ENCODE measurements around the gene RNF43.
A peak's percentile ranks its signal among the peaks of the same experiment; 100 is the strongest.

Gene RNF43

GRCh38 chr17:58414596-58414997 lies 2.7 kb downstream of the RNF43 start:
- Histone ChIP-seq H3K36me3 (ENCODE audit: insufficient read depth, insufficient read length, low read length) (peaks cover under 1% of the 10 kb centered on the region), H3K9me3 (ENCODE audit: insufficient read depth, low read length) (no peaks in the 10 kb centered on the region), H3K4me3 (ENCODE audit: insufficient read length, low read depth) (peak overlapping the region; percentile 29), H3K9ac (ENCODE audit: insufficient read length, low read depth) (no peak overlapping the region), H3K27me3 (ENCODE audit: insufficient read depth, insufficient read length) (no peaks in the 10 kb centered on the region), H3K4me1 (ENCODE audit: insufficient read depth, insufficient read length) (no peaks in the 10 kb centered on the region)
- TF ChIP-seq YY1 (IDR thresholded peaks at IDR 0.05; ENCODE audit: insufficient read depth, insufficient read length) (peak; percentile 42), ZNF274 (IDR thresholded peaks at IDR 0.05; ENCODE audit: low read depth, low read length) (no peak), SUZ12 (IDR thresholded peaks at IDR 0.05; ENCODE audit: extremely low read depth, insufficient read depth, insufficient read length) (no peak)
- DNase-seq (ENCODE audit: low read depth, low spot score): no peak

GRCh38 chr17:58413684-58414083 lies 3.6 kb downstream of the RNF43 start:
- Histone ChIP-seq H3K9ac (ENCODE audit: insufficient read length, low read depth) (no peak overlapping the region), H3K4me1 (ENCODE audit: insufficient read depth, insufficient read length) (no peaks in the 10 kb centered on the region), H3K9me3 (ENCODE audit: insufficient read depth, low read length) (no peaks in the 10 kb centered on the region), H3K27me3 (ENCODE audit: insufficient read depth, insufficient read length) (no peaks in the 10 kb centered on the region), H3K36me3 (ENCODE audit: insufficient read depth, insufficient read length, low read length) (peaks cover 6% of the 10 kb centered on the region), H3K4me3 (ENCODE audit: insufficient read length, low read depth) (peak overlapping the region; percentile 17)
- no peak for DNase-seq (ENCODE audit: low read depth, low spot score)
- no peak for TF ChIP-seq ZNF274 (IDR thresholded peaks at IDR 0.05; ENCODE audit: low read depth, low read length)
- no peak for TF ChIP-seq SUZ12 (IDR thresholded peaks at IDR 0.05; ENCODE audit: extremely low read depth, insufficient read depth, insufficient read length)
- TF ChIP-seq YY1 (IDR thresholded peaks at IDR 0.05; ENCODE audit: insufficient read depth, insufficient read length): no peak

GRCh38 chr17:58412961-58413586 lies 4.3 kb downstream of the RNF43 start:
- H3K4me3 ChIP-seq (ENCODE audit: insufficient read length, low read depth): peak overlapping the region; percentile 17
- no peak for DNase-seq (ENCODE audit: low read depth, low spot score)
- H3K9me3 ChIP-seq (ENCODE audit: insufficient read depth, low read length): no peaks in the 10 kb centered on the region
- no peaks in the 10 kb centered on the region for H3K4me1 ChIP-seq (ENCODE audit: insufficient read depth, insufficient read length)
- no peaks in the 10 kb centered on the region for H3K27me3 ChIP-seq (ENCODE audit: insufficient read depth, insufficient read length)
- TF ChIP-seq SUZ12 (IDR thresholded peaks at IDR 0.05; ENCODE audit: extremely low read depth, insufficient read depth, insufficient read length) (no peak), ZNF274 (IDR thresholded peaks at IDR 0.05; ENCODE audit: low read depth, low read length) (no peak), YY1 (IDR thresholded peaks at IDR 0.05; ENCODE audit: insufficient read depth, insufficient read length) (no peak)
- H3K9ac ChIP-seq (ENCODE audit: insufficient read length, low read depth): no peak overlapping the region
- peaks cover 6% of the 10 kb centered on the region for H3K36me3 ChIP-seq (ENCODE audit: insufficient read depth, insufficient read length, low read length)

- no peaks in the 10 kb centered on the region for H3K4me1 ChIP-seq (ENCODE audit: insufficient read depth, insufficient read length)
- H3K9me3 ChIP-seq (ENCODE audit: insufficient read depth, low read length): no peaks in the 10 kb centered on the region
- H3K27me3 ChIP-seq (ENCODE audit: insufficient read depth, insufficient read length): no peaks in the 10 kb centered on the region
- DNase-seq (ENCODE audit: low read depth, low spot score): no peak
- no peak overlapping the region for H3K9ac ChIP-seq (ENCODE audit: insufficient read length, low read depth)
- no peak overlapping the region for H3K4me3 ChIP-seq (ENCODE audit: insufficient read length, low read depth)
- TF ChIP-seq SUZ12 (IDR thresholded peaks at IDR 0.05; ENCODE audit: extremely low read depth, insufficient read depth, insufficient read length): no peak
- TF ChIP-seq YY1 (IDR thresholded peaks at IDR 0.05; ENCODE audit: insufficient read depth, insufficient read length): no peak
- TF ChIP-seq ZNF274 (IDR thresholded peaks at IDR 0.05; ENCODE audit: low read depth, low read length): no peak
- H3K36me3 ChIP-seq (ENCODE audit: insufficient read depth, insufficient read length, low read length): peaks cover 6% of the 10 kb centered on the region
Measured at GRCh38 chr17:58412064-58412703, 5.2 kb downstream of the RNF43 start.

GRCh38 chr17:58411408-58411894 lies 5.9 kb downstream of the RNF43 start:
- no peaks in the 10 kb centered on the region for H3K4me1 ChIP-seq (ENCODE audit: insufficient read depth, insufficient read length)
- no peak for TF ChIP-seq SUZ12 (IDR thresholded peaks at IDR 0.05; ENCODE audit: extremely low read depth, insufficient read depth, insufficient read length)
- TF ChIP-seq YY1 (IDR thresholded peaks at IDR 0.05; ENCODE audit: insufficient read depth, insufficient read length): no peak
- H3K27me3 ChIP-seq (ENCODE audit: insufficient read depth, insufficient read length): no peaks in the 10 kb centered on the region
- H3K4me3 ChIP-seq (ENCODE audit: insufficient read length, low read depth): no peak overlapping the region
- peaks cover 6% of the 10 kb centered on the region for H3K36me3 ChIP-seq (ENCODE audit: insufficient read depth, insufficient read length, low read length)
- H3K9ac ChIP-seq (ENCODE audit: insufficient read length, low read depth): no peak overlapping the region
- no peaks in the 10 kb centered on the region for H3K9me3 ChIP-seq (ENCODE audit: insufficient read depth, low read length)
- DNase-seq (ENCODE audit: low read depth, low spot score): no peak

- H3K4me3 ChIP-seq (ENCODE audit: insufficient read length, low read depth): no peak overlapping the region
- H3K9ac ChIP-seq (ENCODE audit: insufficient read length, low read depth): no peak overlapping the region
- no peaks in the 10 kb centered on the region for H3K4me1 ChIP-seq (ENCODE audit: insufficient read depth, insufficient read length)
- DNase-seq (ENCODE audit: low read depth, low spot score): no peak
- H3K36me3 ChIP-seq (ENCODE audit: insufficient read depth, insufficient read length, low read length): peaks cover 6% of the 10 kb centered on the region
- H3K27me3 ChIP-seq (ENCODE audit: insufficient read depth, insufficient read length): no peaks in the 10 kb centered on the region
- TF ChIP-seq ZNF274 (IDR thresholded peaks at IDR 0.05; ENCODE audit: low read depth, low read length) (no peak), YY1 (IDR thresholded peaks at IDR 0.05; ENCODE audit: insufficient read depth, insufficient read length) (no peak), SUZ12 (IDR thresholded peaks at IDR 0.05; ENCODE audit: extremely low read depth, insufficient read depth, insufficient read length) (no peak)
- H3K9me3 ChIP-seq (ENCODE audit: insufficient read depth, low read length): no peaks in the 10 kb centered on the region
Measured at GRCh38 chr17:58410714-58411407, 6.5 kb downstream of the RNF43 start.

- Histone ChIP-seq H3K36me3 (ENCODE audit: insufficient read depth, insufficient read length, low read length) (peaks cover 6% of the 10 kb centered on the region), H3K4me3 (ENCODE audit: insufficient read length, low read depth) (no peak overlapping the region), H3K27me3 (ENCODE audit: insufficient read depth, insufficient read length) (no peaks in the 10 kb centered on the region), H3K4me1 (ENCODE audit: insufficient read depth, insufficient read length) (no peaks in the 10 kb centered on the region), H3K9ac (ENCODE audit: insufficient read length, low read depth) (no peak overlapping the region), H3K9me3 (ENCODE audit: insufficient read depth, low read length) (no peaks in the 10 kb centered on the region)
- TF ChIP-seq SUZ12 (IDR thresholded peaks at IDR 0.05; ENCODE audit: extremely low read depth, insufficient read depth, insufficient read length) (no peak), ZNF274 (IDR thresholded peaks at IDR 0.05; ENCODE audit: low read depth, low read length) (no peak), YY1 (IDR thresholded peaks at IDR 0.05; ENCODE audit: insufficient read depth, insufficient read length) (no peak)
- no peak for DNase-seq (ENCODE audit: low read depth, low spot score)
Measured at GRCh38 chr17:58409432-58409831, 7.9 kb downstream of the RNF43 start.
